ENCODE measurements around the gene HS3ST3A1. TPM values are rescaled to one million over a fixed set of nuclear protein-coding genes. Genes with fewer than 3 reads are reported as not detected.

HS3ST3A1 gene
- total and polyA plus RNA-seq, 4 donors = 0.18 to 8.0 (median 5.6) TPM

DNA sequence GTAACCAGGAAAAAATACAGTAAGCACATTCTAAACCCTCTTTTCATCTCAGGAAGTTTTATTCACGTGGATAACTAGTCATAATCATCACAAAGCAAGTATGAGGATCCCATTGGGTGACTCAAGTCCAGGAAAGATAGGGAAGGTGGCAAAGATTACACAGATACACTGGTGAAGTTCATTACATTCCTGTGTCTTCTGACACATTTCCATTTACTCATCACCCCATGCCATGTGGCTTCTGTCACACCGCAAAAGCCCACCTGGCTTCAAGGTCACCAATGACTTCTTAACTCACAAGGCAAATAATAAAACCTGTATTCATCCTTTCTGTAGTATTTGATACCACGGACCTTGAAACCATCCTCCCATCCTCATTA lies 17.0 kb downstream of the HS3ST3A1 start:
- no peaks in the 10 kb centered on the region for H3K27me3 ChIP-seq (ENCODE audit: control insufficient read depth in 3 of 3, insufficient read depth in 3 of 3, low read length in 2 of 3)
- TF ChIP-seq, protein P1, sequence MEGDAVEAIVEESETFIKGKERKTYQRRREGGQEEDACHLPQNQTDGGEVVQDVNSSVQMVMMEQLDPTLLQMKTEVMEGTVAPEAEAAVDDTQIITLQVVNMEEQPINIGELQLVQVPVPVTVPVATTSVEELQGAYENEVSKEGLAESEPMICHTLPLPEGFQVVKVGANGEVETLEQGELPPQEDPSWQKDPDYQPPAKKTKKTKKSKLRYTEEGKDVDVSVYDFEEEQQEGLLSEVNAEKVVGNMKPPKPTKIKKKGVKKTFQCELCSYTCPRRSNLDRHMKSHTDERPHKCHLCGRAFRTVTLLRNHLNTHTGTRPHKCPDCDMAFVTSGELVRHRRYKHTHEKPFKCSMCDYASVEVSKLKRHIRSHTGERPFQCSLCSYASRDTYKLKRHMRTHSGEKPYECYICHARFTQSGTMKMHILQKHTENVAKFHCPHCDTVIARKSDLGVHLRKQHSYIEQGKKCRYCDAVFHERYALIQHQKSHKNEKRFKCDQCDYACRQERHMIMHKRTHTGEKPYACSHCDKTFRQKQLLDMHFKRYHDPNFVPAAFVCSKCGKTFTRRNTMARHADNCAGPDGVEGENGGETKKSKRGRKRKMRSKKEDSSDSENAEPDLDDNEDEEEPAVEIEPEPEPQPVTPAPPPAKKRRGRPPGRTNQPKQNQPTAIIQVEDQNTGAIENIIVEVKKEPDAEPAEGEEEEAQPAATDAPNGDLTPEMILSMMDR (IDR thresholded peaks at IDR 0.05; ENCODE audit: control extremely low read depth, extremely low read depth) = no peak
- ATAC-seq (ENCODE audit: insufficient read depth, low FRiP score) (no peak), DNase-seq (no peak)
- no peak overlapping the region for H3K27ac ChIP-seq (ENCODE audit: low read depth in 1 of 2, low read length in 1 of 2)
- no peak overlapping the region for H3K9ac ChIP-seq (ENCODE audit: insufficient read depth in 1 of 2, low read length in 2 of 2)
- H3K4me3 ChIP-seq = no peak overlapping the region
- peaks cover 0 to 28% (median 0%) of the 10 kb centered on the region in 5 donors for H3K4me1 ChIP-seq (ENCODE audit: control insufficient read depth in 5 of 5, insufficient read depth in 5 of 5, low read length in 5 of 5)
- no peaks in the 10 kb centered on the region for H3K9me3 ChIP-seq (ENCODE audit: control insufficient read depth in 4 of 4, insufficient read depth in 3 of 4, low read length in 3 of 4)
- no peaks in the 10 kb centered on the region for H3K36me3 ChIP-seq (ENCODE audit: control insufficient read depth in 4 of 4, insufficient read depth in 4 of 4, low read length in 4 of 4)
- WGBS, 2 donors = 82 to 84% methylated on average over 3 of the region's 3 CpGs

DNA sequence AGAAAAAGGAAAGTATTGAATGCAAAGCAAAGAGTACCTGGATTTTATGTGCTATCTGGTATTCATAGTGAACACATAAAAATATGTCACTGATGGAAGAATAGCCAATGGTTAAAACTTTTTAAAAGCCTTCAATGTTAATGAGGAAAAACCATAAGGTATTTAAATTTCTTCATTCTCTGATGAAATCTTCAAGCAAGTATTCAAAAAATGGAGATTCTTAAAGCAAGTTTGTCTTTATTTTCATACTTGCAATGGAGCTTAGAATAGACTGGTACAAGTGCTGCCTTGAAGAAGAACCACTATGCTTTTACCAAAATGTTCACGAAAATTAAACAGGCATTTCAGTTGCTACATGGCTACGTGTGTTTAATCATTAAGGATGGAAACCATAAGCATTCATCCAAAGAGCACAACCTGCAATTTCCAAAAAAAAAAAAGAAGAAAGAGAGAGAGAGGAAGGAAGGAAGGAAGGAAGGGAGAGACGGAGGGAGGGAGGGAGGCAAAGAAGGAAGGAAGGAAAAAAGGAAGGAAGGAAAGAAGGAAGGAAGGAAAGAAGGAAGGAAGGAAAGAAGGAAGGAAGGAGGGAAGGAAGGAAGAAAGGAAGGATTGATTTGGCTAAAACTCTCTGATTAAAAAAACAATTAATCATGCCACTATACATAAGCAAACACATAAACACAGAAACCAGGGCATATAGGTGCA lies 17.6 kb downstream of the HS3ST3A1 start:
- ATAC-seq (ENCODE audit: insufficient read depth, low FRiP score) (no peak), DNase-seq (no peak)
- Histone ChIP-seq H3K4me3 (no peak overlapping the region), H3K27ac (ENCODE audit: low read depth in 1 of 2, low read length in 1 of 2) (no peak overlapping the region), H3K4me1 (ENCODE audit: control insufficient read depth in 5 of 5, insufficient read depth in 5 of 5, low read length in 5 of 5) (peaks cover 0 to 26% (median 0%) of the 10 kb centered on the region in 5 donors), H3K36me3 (ENCODE audit: control insufficient read depth in 4 of 4, insufficient read depth in 4 of 4, low read length in 4 of 4) (no peaks in the 10 kb centered on the region), H3K9me3 (ENCODE audit: control insufficient read depth in 4 of 4, insufficient read depth in 3 of 4, low read length in 3 of 4) (no peaks in the 10 kb centered on the region), H3K9ac (ENCODE audit: insufficient read depth in 1 of 2, low read length in 2 of 2) (no peak overlapping the region), H3K27me3 (ENCODE audit: control insufficient read depth in 3 of 3, insufficient read depth in 3 of 3, low read length in 2 of 3) (no peaks in the 10 kb centered on the region)
- 69 to 77% methylated on average over 3 of the region's 3 CpGs for WGBS, 2 donors
- TF ChIP-seq, protein P1 (IDR thresholded peaks at IDR 0.05; ENCODE audit: control extremely low read depth, extremely low read depth) = no peak

DNA sequence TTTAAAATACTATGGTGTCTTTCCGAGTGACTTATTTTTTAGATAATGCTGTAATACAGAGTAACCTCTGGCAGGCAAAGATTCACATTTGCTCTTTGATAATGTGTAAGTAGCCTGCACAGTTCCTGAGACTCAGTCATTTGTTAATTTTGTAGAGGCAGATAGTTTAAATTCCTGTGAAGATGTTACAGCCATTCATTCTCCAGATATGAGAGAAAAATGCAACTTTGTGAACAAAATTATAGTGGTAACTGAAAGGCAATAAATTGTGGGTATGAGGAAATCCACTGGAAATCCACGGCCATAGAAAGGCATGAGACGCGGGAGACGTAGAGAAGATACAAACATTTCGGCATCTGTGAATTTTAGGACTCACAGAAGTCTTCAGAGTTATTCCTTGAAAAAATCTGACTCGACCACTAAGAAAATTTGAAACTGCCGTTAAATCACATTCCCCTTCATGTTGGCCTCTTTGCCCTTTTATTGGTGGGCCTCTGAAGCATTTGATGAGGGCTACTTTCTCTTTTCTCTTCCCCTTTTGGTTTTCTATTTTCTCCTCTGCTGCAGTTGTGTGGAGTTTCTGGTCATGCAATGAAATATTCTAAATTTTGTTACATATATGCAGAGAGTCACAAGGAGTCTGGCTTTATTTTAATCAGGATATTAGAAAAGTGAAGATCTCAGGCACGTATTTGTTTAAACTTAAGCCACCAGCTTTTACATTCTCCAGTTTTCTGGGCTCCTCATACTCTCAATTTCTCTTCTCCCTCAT lies 18.8 kb downstream of the HS3ST3A1 start:
- ATAC-seq (ENCODE audit: insufficient read depth, low FRiP score) (no peak), DNase-seq (peak in 1 of 3 donors; percentile 55)
- Histone ChIP-seq H3K9me3 (ENCODE audit: control insufficient read depth in 4 of 4, insufficient read depth in 3 of 4, low read length in 3 of 4) (no peaks in the 10 kb centered on the region), H3K4me3 (no peak overlapping the region), H3K27me3 (ENCODE audit: control insufficient read depth in 3 of 3, insufficient read depth in 3 of 3, low read length in 2 of 3) (no peaks in the 10 kb centered on the region), H3K4me1 (ENCODE audit: control insufficient read depth in 5 of 5, insufficient read depth in 5 of 5, low read length in 5 of 5) (peaks cover 0 to 26% (median 0%) of the 10 kb centered on the region in 5 donors), H3K27ac (ENCODE audit: low read depth in 1 of 2, low read length in 1 of 2) (no peak overlapping the region), H3K9ac (ENCODE audit: insufficient read depth in 1 of 2, low read length in 2 of 2) (peak overlapping the region in 1 of 2 donors; percentile 4), H3K36me3 (ENCODE audit: control insufficient read depth in 4 of 4, insufficient read depth in 4 of 4, low read length in 4 of 4) (no peaks in the 10 kb centered on the region)
- TF ChIP-seq, protein P1 (IDR thresholded peaks at IDR 0.05; ENCODE audit: control extremely low read depth, extremely low read depth) = no peak
- 76 to 82% methylated on average over 9 of the region's 9 CpGs for WGBS, 2 donors

Data from lung (tissue), 12 donors.